ENCODE results near the gene FHOD3.
"Not testable (repeated sequence)": the region's sequence is repeated elsewhere in the genome, so short reads cannot be mapped to it uniquely, and the experiment has no call there.

The FHOD3 gene

DNA sequence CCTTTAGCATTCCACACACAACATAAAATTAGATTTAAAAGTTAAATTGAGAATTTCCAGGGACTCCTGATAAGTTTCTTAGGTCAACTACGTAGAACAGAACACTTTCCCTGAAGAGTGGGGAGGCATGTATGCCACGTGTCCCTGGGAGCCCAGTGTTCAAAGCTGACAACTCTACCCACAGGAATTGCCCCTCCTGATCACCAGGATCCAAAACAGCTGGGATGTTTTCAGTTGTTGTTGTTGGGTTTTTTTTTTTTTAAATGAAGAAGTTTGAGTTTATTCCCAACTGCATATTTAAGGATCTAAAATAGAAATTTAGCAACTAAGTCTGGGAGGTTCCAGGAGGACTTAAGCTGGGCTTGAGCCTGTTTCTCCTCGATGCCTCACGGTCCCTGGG is 430.8 kb downstream of the FHOD3 start:
- no peak for DNase-seq

DNA sequence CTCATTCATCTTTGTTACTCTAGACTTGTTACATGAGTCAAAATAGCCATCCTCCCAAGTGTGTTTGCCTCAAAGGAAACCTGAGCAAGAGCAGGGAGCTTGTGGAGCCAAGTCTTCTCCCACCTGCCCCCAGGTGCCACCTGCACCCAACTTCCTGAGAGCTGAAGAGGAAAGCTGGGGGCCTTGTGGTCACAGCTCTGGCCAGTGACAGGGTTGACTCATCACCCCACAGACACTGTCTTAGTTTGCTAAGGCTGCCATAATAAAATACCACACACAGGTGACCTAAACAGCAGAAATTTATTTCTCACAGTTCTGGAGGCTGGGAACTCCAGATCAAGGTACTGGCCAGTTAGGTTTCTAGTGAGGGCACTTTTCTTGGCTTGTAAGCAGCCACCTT is 431.7 kb downstream of the FHOD3 start:
- DNase-seq: no peak

DNA sequence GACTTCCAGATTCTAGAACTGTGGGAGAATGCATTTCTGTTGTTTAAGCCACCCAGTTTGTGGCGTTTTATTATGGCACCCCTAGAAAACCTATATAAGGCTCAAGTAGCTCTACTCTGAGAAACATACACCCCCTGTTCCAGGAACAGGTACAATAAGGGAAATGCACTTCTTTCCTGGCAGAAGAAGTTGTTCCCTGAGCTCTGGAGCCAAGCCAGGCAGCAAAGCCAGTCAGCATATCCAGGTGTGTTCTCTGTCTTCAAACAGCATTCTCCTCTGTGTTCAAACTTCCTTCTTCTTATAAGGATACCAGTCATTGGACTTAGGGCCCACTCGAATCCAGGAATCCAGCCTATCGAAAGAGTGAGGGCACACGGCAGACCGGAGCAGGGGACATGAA is 434.8 kb downstream of the FHOD3 start:
- no peak for DNase-seq

DNA sequence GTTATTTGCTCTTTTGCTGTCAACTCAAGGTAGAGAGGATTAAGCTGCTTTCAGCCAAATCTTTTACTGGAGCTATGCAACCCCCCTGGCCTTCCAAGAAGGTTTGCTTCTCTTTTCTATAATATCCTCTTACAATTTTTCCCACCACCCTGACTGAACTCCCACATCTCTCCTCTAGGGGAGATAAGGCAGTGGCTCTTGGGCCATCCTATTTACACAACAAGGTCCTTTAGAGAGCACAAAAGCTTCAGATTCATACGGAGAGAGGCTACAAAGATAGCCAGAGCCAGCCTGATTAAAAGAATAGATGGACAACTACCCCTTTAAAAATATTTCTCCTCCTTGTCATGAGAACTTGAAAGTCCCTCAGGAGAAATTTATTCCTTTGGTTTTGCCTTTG is 435.6 kb downstream of the FHOD3 start:
- no peak for DNase-seq

DNA sequence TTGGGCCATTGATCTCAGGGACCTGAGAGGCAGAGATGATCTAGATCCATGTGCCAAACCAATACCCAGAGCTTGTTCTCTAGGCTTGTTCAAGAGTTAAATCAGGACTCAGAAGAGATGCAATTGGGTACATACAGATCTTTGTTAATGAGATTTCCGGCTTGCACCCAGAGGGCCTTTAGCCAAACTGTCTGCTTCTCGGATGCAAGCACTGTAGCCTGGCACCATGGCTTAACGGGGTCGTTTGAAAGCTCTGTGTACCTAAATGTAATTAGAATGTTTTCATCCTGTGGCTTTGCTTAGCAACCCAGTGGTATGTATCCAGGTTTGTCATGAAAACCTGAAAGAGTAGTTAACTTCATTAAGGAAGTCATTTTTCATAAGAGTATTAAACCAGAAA is 437.1 kb downstream of the FHOD3 start:
- no peak for DNase-seq

DNA sequence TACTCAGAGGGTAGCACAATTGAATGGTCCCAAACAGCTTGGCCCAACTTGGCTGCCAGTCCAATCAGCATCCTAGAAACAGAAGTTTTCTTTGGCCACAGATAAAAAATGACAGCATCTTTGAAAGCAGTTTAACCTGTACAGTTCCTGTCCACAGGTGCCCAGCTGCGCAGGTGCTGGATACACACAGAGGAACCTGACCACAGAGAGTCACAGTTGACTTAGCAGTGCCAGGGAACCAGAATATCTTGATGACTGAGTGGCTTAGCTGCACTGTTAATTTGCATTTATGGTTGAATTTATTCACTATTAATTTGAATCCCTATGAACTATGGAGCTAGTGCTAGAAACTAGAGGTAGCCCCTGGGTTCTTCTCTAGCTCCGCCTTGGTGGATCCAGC is 437.6 kb downstream of the FHOD3 start:
- DNase-seq: no peak

DNA sequence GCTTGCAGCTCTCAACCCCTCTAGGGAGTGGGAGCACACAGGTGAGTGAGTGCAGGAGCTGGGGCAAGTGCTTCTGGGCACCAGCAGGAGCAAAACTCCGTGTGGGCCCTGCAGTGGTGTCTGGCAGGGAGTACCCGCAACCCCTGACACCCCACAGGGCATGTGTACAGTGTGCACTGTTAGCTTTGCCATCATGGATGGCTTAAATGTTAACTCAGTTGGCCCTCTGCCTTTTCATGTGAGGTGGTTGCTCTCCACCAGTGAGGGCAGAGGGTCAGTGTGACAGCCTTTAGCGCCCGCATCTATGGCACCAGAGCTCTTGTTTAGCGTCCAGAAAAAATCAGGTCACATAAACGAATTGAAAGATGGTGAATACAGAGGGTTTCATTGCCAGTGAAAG is 438.6 kb downstream of the FHOD3 start:
- DNase-seq: no peak

DNA sequence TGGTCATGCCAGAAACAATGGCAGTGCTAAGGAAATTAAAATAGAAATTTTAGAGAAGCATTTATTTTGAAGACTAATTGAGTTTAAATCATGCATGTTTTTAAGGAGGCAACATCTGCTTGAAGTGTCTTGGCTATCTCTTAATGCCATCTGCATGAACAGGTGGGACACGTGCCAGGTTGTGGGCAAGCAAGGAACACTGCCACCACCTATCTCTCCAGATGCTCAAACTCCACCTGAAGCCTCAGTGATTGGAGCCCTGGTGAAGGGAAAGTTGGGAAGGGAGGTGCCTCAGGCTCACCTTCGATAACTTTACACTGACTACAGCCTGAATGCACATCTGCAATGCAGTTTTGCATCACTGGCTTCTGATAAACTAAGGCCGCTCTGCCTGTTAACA is 439.8 kb downstream of the FHOD3 start:
- DNase-seq: no peak

DNA sequence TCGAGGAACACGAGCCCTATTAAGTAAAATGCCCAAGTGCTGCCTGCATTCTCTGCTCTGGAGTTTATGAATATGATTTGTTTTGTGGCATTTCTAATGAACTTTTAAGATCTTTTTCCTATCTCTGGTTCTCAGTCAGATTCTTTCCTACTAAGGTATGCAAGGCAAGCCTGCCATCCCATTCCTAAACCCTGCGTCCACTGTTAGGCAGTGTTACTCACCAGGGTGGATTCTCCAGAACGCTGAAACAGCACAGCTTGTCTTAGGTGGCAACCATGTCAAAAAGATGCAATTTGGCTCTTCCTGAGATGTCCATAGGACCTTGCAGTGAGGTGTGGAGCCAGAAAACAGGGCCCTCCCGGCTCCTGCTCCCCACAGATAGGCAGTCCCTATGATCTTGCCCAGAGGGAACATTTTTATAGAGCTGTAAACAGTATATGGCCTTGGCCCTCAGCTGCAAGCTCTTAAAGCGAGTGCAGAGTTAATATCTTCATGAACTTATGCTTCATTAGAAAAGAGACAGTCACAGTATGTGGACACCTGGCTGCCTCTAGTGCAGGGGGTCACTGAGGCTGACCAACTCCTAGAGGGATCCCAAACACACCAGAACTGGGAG is 446.9 kb downstream of the FHOD3 start:
- DNase-seq: no peak

DNA sequence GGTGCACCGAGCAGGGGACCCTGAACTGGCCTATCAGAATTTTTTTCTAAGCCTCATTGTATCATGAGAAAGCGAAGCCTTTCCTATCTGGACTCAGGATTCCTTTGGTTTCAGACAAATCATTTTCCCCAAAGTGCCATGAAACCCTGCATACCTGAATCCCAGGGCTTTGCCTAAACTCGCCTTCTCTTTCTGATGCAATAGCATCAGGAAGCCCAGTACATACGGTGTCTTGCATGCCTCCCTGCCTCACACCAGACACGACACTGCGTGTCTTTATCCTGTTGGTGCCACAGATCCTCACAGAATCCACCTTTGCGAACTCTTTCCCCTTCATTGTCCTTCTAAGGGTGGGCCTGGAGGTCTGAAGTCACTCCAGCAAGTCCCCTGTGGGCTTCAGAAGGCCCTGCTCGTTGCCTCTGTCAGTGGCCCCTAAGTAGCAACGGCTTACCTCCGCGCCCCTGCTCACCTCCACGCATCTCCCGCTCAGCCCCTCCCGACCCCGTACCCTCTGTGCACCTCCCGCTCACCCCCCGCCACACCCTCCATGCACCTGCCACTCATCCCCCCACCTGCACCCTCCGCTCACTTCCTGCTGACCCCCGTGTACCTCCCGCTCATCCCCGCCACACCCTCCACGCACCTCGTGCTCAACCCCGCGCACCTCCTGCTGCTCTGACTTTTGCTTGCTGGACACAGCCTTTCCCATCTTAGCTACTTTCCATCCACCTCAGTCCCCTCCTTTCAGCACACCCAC is 447.9 kb downstream of the FHOD3 start:
- no peak for DNase-seq

DNA sequence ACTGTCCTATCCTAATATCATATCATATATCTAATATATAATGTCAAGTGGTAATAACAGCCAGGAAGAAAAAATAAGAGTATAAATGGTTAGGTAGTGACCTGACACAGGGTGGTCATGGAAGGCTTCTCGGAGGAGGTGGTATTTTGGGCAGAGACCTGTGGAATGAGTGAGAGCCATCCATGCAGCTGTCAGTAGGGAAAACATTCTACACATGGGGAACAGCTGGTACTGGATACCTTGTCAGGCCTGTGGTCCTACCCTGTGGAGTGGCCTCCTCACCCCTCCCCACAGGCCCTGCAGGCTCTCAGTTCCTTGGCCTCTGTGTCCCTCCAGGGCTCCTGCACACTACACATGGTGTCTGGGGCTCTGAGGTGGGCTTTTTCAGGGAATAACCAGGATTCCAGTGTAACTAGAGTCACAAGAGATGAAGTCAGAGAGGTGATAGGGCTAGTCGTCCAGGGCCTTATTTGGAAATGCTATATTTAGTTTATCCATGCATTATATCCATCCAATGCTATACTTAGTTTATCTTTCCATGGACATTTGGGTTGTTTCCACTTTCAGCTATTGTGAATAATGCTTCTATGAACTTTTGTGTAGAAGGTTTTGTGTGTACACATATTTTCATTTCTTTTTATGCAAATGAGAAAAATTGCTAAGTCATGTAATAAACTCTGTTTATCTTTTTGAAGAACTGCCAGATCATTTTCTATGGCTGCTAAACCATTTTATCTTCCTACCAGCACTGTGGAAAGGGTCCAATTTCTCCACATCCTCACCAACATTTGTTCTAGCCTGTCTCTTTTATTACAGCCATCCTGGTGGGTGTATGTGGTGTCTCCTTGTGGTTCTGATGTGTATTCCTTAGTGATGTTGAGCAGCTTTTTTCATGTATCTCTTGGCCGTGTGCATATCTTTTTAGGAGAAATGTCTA is 455.7 kb downstream of the FHOD3 start:
- no peak for DNase-seq

DNA sequence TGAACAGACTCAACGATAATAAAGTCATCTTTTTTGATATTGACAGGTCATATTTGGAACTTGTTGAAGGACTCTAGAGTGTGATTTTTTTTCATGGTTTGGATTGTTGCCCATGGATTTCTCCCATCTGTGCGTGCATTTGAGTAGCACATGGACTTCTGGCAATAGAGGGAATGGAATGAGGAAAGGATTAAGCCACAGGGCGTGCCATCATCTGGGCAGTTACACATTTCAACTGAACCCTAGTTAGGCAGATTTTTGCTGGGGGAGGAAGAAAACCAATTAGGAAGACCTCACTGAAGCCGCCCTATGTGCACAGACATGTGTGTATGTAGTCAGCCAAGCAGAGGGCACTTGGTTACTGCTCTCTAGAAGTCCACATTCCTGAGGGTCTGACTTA is 458.7 kb downstream of the FHOD3 start:
- DNase-seq: no peak

DNA sequence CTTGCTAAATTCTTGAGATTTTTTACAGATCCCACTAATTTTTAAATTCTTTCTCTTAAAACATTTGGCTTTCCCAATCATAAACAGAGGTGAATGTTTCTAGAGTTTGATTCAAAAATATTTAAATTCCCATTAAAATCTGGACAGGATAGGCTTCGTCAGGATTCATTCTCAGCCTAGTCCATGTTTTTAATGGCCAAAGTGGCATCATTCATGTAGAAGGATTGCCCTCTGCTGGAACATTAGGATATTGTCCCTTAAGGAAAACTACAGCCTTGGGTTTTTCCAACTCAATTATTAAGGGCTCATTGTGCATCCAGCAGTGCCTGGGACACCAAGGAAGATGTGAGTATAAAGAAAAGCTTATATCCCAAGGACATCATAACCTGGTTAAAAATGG is 459.6 kb downstream of the FHOD3 start:
- no peak for DNase-seq

DNA sequence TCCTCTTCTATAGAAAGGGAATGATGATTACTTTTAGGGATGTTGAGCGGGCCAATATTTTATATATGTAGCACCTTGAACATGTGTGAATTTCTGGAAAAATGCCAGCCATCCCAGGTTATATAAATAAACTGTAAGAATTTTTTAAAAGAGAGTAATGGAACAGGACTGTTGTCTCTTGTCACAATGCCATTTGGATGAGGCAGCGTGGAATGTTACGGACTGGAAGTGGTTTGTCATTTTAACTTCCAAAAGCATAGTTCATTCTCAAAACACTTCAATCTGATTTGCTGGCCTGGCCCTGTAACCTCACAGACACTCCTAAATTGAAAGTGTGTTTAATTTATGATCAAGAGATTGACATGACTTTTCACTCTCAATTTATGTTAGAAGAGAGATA is 460.5 kb downstream of the FHOD3 start:
- no peak for DNase-seq

DNA sequence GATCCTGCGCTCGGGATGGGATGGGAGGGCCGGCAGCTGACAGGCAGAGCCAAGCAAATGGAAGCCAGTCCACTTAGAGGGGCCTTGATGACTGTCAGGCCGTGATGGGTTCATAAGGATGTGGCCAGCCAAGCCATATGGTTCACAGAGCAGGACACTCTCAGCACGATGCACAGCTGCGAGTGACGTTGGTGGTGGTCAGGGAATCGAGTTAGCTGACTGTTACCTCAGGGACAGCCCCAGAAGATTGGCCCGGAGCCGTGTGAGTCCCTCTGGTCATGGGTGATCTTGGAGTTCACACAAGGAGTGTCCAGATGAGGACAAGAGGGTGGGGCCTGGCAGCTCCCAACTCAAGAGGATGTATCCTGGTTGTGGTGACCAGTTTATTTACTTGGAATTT is 461.1 kb downstream of the FHOD3 start:
- no peak for DNase-seq

DNA sequence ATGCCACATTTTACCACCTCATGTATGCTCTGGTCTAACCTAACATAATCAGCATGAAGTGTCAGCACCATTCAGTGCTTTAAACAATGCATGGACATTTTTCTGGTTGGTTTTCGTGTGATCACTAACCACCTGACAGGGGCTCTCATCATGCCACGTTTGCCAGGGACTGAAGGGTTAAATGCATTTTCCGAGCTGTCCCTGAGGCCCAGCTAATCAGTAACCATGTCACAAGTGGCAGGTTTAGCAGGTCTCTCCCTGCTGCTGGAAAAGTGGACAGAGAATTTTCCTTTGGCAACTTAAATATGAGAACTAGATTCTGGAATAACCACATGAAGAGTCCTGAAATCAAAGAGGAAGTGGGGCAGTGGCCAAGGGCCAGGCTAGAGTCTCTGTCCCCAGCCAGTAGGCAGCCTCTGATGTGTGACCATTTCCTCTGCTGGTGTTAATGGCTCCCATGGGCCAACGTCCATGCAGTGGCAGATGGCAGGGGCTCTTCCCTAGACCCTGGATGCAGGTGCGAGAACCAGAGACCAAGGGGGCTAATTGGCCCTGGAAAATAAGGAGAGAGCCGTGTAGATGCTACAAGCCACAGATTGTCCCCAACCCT is 461.8 kb downstream of the FHOD3 start:
- no peak for DNase-seq

DNA sequence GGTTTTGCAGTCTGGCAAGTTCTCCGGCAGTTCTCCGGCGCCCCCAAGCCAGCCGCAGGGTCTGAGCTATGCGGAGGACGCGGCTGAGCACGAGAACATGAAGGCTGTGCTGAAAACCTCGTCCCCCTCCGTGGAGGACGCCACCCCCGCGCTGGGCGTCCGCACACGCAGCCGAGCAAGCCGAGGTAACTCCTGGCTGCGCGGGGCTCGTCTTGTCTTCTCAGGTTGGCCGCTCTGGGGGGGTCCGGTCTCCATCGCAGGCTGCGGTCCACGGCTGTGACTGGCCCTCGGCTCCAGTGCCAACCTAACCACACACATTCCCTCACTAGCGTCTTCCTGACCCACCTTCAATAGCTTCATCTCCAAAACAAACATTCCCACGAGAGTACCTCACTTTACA is 463.1 kb downstream of the FHOD3 start:
- no peak for DNase-seq

DNA sequence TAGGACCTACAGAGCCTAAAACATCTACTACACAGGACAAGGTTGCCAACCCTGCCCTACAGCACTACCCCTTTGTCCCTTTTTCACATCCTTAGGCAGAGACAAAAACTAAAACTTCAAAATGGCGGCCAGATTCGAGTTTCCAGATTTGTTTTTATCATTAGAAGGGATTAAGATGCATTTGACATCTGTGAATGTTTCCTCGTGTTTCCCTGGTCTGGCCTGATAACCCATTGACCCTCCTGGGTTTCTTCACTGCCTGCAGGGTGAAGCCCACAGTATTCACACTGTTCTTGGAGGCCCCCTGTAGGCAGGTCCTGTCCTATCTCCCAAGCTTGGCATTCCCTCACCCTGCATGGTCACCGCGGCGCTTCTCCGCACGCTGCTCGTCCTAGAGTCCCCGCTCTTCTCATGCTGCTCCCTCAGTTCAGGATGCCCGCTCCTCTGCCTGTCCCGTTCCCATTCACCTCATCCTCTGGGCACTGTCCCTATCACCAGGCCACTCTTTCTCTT is 463.7 kb downstream of the FHOD3 start:
- DNase-seq: no peak

DNA sequence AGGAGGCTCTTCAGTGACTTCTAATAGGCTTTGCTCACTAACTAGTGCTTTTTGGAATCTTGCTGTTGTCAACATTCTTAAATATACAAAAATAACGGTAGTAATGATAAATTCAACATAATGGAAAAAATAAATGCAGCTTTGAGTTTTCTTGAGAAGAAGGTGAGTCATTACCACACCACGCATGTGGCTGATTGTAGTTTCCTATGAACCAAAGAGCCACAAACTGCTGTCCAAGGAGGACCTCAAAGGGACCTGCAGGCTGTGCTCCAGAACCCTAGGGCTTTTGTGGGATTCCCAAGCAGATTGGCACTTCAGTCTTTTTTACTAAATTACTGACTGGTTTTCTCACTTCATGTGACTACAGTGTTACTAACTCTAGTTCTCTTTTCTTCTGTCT is 464.6 kb downstream of the FHOD3 start:
- DNase-seq: no peak

DNA sequence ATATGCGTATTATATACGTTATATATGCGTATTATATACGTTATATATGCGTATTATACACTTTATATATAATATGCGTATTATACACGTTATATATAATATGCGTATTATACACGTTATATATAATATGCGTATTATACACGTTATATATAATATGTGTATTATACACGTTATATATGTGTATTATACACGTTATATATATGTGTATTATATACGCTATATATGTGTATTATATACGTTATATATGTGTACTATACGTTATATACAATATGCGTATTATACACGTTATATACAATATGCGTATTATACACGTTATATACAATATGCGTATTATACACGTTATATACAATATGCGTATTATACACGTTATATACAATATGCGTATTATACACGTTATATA is 465.5 kb downstream of the FHOD3 start:
- DNase-seq: not testable (repeated sequence)

DNA sequence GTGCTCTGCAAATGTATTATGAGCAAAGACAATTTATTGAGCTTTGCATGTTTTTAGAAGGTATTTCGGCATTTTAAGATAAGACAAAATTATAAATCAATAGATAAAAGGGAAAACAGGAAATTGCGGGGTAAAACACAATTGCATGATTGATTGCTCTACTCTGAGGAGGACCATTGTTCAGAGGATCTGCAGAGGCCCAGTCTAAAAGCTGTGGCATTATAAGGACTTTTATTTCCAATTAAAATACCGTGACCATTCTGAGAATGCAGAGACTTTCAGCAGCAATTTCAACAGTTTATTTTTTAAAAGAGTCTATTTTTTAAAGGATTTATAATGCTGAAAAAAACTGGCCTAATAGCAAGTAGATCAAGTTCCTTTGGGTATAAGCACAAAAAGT is 469.3 kb downstream of the FHOD3 start:
- DNase-seq: no peak

DNA sequence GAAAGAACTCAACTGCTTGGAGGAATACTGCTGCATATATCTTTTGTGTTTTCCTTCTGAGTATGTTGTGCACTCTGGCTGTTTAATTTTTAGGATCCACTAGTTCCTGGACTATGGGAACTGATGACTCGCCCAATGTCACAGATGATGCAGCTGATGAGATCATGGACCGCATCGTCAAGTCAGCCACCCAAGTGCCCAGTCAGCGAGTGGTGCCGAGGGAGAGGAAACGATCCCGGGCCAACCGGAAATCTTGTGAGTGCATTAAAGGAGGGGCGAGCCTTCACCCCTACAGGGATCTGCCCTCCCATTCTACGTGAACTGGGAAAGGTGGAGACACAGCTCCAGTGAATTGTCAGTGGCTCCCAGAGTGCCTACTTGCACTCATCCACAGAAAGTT is 471.7 kb downstream of the FHOD3 start:
- DNase-seq: no peak

DNA sequence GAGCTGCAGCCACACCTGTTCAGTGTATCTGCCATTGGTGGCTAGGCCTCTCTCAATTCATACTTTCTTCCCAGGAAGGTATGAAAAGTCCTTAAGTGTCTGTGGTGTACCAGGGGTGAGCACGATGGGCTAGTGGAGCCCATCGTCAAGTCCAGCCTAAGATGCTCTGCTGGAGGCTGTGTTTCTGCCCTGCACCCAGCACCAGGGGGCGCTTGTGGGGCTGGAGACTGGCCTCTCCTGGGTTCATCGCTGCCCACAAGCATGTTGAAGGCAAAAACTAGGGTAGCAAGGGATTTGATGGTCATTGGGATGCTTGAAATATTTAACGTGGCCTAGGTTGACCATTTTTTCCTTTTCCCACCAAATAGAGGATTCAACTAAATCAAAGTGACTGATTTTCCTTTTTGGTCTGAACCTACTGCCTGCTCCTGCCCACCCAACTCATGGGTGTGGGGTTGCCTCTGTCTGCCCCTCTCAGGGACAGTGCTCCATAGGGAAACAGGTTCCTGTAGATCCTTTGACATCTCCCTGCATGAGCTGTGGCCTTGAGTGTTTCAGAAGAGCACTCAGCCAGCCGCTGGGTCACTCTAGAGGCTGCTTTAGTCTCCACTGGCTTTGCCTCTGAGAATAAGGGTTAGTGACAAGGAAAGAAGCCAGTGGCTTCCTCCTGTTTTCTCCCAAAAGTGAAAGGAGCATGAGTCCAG is 472.2 kb downstream of the FHOD3 start:
- no peak for DNase-seq
